Mesodermal cell (in vitro differentiated cells): Measurements from ENCODE around the gene HTR4.

Source experiments
- H3K27ac ChIP-seq: 2 replicates; pipeline ENCODE4 v1.7.0; 2013; ENCODE audit warnings: mild to moderate bottlenecking, low read depth, low read length, moderate library complexity; ENCODE audit not compliant: severe bottlenecking
- H3K36me3 ChIP-seq: 2 replicates; pipeline ENCODE4 v1.7.1; 2013; ENCODE audit warnings: mild to moderate bottlenecking, low read length, moderate library complexity; ENCODE audit not compliant: control insufficient read depth, insufficient read depth
- H3K4me1 ChIP-seq: one replicate; pipeline ENCODE4 v1.7.1; 2013; ENCODE audit warnings: mild to moderate bottlenecking, low read length; ENCODE audit not compliant: insufficient read depth, control insufficient read depth, poor library complexity, severe bottlenecking
- H3K4me3 ChIP-seq: 2 replicates; pipeline ENCODE4 v1.7.0; 2013; ENCODE audit warnings: low read length, control low read depth, mild to moderate bottlenecking; ENCODE audit not compliant: insufficient read depth, poor library complexity, severe bottlenecking; ENCODE audit errors: extremely low read depth
- H3K9me3 ChIP-seq: 2 replicates; pipeline ENCODE4 v1.7.1; 2013; ENCODE audit warnings: mild to moderate bottlenecking, low read length, moderate library complexity; ENCODE audit not compliant: control insufficient read depth
- WGBS, 2 experiments: methylation state at CpG; one replicate each; pipeline ENCODE4 v1.1.5; 2013; ENCODE audit warnings: missing lambda C conversion rate in 2 of 2; ENCODE audit not compliant: insufficient coverage in 2 of 2; 5-methylcytosine and 5-hydroxymethylcytosine counted together

The HTR4 gene

GRCh38 chr5:148663509-148663908 lies 9.2 kb upstream of the HTR4 start:
- Histone ChIP-seq H3K36me3 (no peaks in the 10 kb centered on the region), H3K9me3 (no peaks in the 10 kb centered on the region), H3K4me3 (no peak overlapping the region), H3K4me1 (no peaks in the 10 kb centered on the region), H3K27ac (no peak overlapping the region)
- WGBS, 2 experiments: 80% methylated on average over 1 of the region's 2 CpGs; no CpG with 5 or more reads in 1 of the 2 experiments

GRCh38 chr5:148660346-148660660 lies 6.0 kb upstream of the HTR4 start:
- H3K27ac ChIP-seq: no peak overlapping the region
- no peaks in the 10 kb centered on the region for H3K36me3 ChIP-seq
- H3K9me3 ChIP-seq: no peaks in the 10 kb centered on the region
- 89 to 91% methylated on average over 4 of the region's 5 CpGs for WGBS, 2 experiments
- H3K4me1 ChIP-seq: no peaks in the 10 kb centered on the region
- H3K4me3 ChIP-seq: no peak overlapping the region

GRCh38 chr5:148659641-148660345 lies 5.5 kb upstream of the HTR4 start:
- H3K4me1 ChIP-seq: no peaks in the 10 kb centered on the region
- WGBS, 2 experiments: 94 to 100% methylated on average over 2 of the region's 2 CpGs

GRCh38 chr5:148653291-148653835 lies 964 bp downstream of the HTR4 start:
- WGBS, 2 experiments: 89 to 91% methylated on average over 11 of the region's 11 CpGs
- H3K9me3 ChIP-seq: no peaks in the 10 kb centered on the region
- H3K27ac ChIP-seq: no peak overlapping the region
- H3K36me3 ChIP-seq: no peaks in the 10 kb centered on the region
- H3K4me1 ChIP-seq: no peaks in the 10 kb centered on the region
- no peak overlapping the region for H3K4me3 ChIP-seq

More at GRCh38 chr5:148659641-148660345, 5.5 kb upstream of the HTR4 start:
- no peak overlapping the region for H3K27ac ChIP-seq
- no peaks in the 10 kb centered on the region for H3K9me3 ChIP-seq
- H3K4me3 ChIP-seq: no peak overlapping the region
- no peaks in the 10 kb centered on the region for H3K36me3 ChIP-seq

GRCh38 chr5:148651528-148651927 lies 2.8 kb downstream of the HTR4 start:
- Histone ChIP-seq H3K36me3 (no peaks in the 10 kb centered on the region), H3K9me3 (no peaks in the 10 kb centered on the region), H3K4me3 (no peak overlapping the region), H3K4me1 (no peaks in the 10 kb centered on the region), H3K27ac (no peak overlapping the region)
- WGBS, 2 experiments: no CpG with 5 or more reads among the region's 1 CpG

- H3K36me3 ChIP-seq: no peaks in the 10 kb centered on the region
- no peak overlapping the region for H3K27ac ChIP-seq
- H3K9me3 ChIP-seq: no peaks in the 10 kb centered on the region
- no peak overlapping the region for H3K4me3 ChIP-seq
- H3K4me1 ChIP-seq: no peaks in the 10 kb centered on the region
Observed at GRCh38 chr5:148645527-148645926, 8.8 kb downstream of the HTR4 start.

GRCh38 chr5:148641735-148642134 lies 12.6 kb downstream of the HTR4 start:
- H3K9me3 ChIP-seq: no peaks in the 10 kb centered on the region
- H3K36me3 ChIP-seq: no peaks in the 10 kb centered on the region
- WGBS, 2 experiments: 100% methylated on average over 1 to 2 of the region's 4 CpGs
- H3K4me3 ChIP-seq: no peak overlapping the region
- no peaks in the 10 kb centered on the region for H3K4me1 ChIP-seq
- H3K27ac ChIP-seq: no peak overlapping the region

- H3K27ac ChIP-seq: no peak overlapping the region
- no peaks in the 10 kb centered on the region for H3K9me3 ChIP-seq
- no peak overlapping the region for H3K4me3 ChIP-seq
- H3K4me1 ChIP-seq: no peaks in the 10 kb centered on the region
- H3K36me3 ChIP-seq: no peaks in the 10 kb centered on the region
Observed at GRCh38 chr5:148640471-148640870, 13.9 kb downstream of the HTR4 start.

- Histone ChIP-seq H3K9me3 (no peaks in the 10 kb centered on the region), H3K4me3 (no peak overlapping the region), H3K36me3 (no peaks in the 10 kb centered on the region), H3K27ac (no peak overlapping the region), H3K4me1 (no peaks in the 10 kb centered on the region)
- WGBS, 2 experiments: 76 to 100% methylated on average over 1 to 2 of the region's 2 CpGs
Observed at GRCh38 chr5:148639081-148639480, 15.2 kb downstream of the HTR4 start.

- Histone ChIP-seq H3K4me3 (no peak overlapping the region), H3K27ac (no peak overlapping the region)
- WGBS, 2 experiments: 86% methylated on average over 1 of the region's 3 CpGs; no CpG with 5 or more reads in 1 of the 2 experiments
Observed at GRCh38 chr5:148636353-148636752, 18.0 kb downstream of the HTR4 start.

GRCh38 chr5:148635321-148636083 lies 18.8 kb downstream of the HTR4 start:
- peaks cover 6% of the 10 kb centered on the region for H3K4me1 ChIP-seq
- no peak overlapping the region for H3K27ac ChIP-seq
- H3K9me3 ChIP-seq: no peaks in the 10 kb centered on the region
- WGBS, 2 experiments: no CpG with 5 or more reads among the region's 1 CpG
- no peak overlapping the region for H3K4me3 ChIP-seq
- H3K36me3 ChIP-seq: no peaks in the 10 kb centered on the region

More at GRCh38 chr5:148636353-148636752, 18.0 kb downstream of the HTR4 start:
- Histone ChIP-seq H3K4me1 (peaks cover 6% of the 10 kb centered on the region), H3K9me3 (no peaks in the 10 kb centered on the region), H3K36me3 (no peaks in the 10 kb centered on the region)
